HG03460 (cell line): Measurements from ENCODE around the gene GRK4.
A peak's percentile ranks its signal among the peaks of the same experiment; 100 is the strongest.
"Not testable (repeated sequence)": the region's sequence is repeated elsewhere in the genome, so short reads cannot be mapped to it uniquely, and the experiment has no call there.

Experiments used
- ATAC-seq: cut with Tn5 transposase; IDR thresholded peaks from one replicate; pipeline ENCODE4 v1.9.1; 2021; ENCODE audit not compliant: unreplicated experiment

The GRK4 gene

DNA sequence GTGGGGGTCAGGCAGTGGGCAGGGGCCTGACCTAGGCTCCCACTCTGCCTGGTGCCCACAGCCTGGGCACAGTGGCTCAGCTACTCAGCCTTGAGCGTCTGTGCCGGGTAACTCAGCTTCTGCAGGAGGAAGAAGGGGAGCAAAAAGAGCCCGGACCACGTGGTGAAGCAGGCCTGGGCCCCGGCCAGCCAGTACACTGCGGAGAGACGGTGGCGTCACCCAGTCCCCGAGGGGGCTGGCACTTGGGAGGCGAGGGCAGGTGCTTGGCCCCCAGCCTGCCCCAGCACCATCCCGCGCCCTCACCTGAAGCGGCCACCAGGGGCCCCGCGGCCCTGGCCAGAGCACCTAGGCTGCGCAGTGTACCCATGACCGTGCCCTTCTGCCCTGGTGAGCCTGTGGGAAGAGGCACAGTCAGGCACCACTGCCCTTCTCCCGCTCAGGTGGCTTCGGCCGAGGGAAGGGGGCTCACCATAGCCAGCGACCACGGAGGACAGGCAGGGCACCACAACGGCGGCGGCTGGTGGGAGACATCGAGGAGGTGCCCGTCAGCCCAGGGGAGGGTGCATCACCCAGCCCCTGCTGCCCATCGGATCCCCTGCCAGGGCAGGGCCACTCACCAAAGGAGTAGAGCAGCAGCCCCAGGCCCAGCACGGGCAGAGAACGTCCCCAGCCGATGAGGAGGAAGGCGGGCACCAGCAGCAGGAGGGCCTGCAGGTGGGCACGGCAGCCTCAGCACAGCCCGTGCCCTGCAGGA is 32.4 kb upstream of the GRK4 start:
- no peak for ATAC-seq

DNA sequence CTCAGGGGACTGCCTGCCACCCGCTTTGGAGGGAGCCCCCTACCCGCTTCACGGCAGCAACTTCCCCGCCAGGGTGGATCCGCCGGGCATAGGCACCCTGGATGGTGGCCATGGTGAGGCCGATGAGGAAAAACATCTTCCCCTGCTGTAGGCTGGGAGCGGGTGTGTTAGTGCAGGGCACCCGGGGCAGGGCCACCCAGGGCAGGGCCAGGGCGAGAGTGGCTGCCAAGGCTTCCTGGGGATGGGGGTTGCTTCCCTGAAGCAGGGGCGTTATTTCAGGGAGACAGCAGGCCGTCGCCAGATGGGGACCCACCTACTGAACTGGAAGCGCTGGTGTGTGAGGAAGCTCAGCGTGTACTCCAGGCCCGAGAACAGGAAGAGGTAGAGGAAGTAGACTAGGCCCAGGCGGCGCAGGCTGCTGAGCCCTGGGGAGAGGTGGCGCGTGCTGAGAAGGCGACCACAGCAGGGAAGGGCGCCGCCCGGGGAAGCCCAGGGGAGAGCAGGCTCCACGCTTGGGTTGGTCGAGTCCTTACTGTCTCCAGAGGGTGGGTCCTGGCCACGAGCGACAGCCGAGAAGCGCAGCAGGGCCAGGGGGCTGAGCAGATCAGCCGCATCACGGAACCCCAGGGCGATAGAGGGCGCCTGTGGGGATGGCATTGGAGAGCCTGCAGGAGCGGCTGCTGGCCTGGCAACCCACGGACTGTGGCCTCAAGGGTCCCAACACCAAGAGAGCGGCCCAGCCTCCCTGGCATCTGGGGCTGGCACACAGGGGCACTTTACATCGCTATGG is 31.7 kb upstream of the GRK4 start:
- ATAC-seq = peak; percentile 44

DNA sequence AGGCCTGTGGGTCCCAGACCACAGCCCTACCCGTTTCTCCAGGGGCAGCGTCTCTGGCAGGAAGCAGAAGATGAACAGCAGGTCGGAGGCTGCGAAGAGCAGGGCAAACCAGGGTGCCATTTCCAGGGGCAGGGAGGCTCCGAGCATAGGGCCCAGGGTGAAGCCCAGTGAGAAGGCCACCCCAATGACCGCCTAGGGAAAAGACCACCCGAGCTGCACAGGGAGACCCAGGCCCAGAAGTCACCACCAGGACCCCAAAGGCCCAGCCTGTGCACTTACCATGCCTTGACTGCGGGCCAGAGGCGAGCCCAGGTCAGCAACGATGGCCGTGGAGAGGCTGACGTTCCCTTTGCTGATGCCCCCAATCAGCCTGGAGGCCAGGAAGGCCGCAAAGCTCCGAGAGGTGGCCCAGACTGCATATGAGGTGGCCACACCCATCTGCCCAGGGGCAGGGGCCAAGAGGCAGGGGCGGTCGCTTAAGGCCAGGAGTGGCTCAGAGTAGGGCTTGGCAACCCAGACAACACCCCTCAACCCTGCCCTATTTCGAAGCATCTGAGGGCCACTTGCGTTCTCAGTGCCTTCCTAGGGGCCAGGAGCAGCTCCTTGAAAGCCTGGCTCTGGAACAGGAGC is 30.9 kb upstream of the GRK4 start:
- no peak for ATAC-seq

DNA sequence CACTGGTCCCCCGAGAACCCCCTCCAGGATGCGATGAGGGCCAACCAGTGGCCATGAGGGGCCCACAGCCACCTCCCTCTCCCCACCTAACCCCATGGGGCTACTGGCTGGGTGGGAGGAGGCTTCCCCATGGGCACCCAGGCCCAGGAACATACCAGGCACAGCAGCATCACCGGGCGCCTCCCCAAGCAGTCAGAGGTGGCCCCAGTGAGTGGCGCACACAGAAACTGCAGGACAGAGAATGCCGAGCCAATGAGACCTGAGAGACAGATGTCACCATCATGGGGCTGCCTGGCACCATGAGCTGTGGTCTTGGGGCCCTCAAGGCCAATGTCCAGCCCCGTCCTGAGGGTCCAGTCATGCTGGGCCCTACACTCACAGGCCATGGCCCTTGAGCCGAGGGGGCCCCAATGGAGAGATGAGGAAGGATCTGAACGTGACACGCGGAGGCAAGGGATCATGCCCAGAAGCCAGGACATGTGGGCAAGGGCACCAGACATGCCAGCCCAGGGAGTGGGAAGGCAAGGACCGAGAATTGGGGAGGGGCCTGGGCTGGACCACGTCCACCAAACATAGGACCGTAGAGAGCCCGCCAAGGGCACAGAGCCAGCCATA is 30.3 kb upstream of the GRK4 start:
- no peak for ATAC-seq

DNA sequence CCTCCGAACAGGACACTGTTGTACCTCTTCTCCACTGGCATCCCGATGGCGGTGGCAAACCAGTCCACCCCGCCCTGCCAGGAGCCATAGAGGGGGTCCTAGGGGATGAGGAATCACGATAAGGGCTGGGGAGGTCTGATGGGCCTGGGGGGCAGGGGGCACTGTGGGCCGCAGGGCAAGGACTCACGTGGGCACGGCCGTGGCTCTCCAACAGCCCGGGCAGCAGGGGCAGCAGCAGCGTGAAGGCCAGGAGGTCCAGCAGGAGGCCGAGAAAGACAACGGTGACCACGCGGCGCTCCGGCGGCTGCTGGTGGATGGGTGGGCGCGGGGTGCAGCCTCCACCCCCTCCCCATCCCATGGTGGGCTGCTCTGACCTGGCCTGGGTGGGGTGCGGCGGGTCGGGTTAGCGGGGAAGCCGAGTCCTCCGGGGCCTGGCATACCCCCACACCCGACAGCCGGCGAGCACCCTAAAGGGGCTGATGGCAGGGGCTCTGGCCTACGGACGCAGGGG is 29.8 kb upstream of the GRK4 start:
- no peak for ATAC-seq

DNA sequence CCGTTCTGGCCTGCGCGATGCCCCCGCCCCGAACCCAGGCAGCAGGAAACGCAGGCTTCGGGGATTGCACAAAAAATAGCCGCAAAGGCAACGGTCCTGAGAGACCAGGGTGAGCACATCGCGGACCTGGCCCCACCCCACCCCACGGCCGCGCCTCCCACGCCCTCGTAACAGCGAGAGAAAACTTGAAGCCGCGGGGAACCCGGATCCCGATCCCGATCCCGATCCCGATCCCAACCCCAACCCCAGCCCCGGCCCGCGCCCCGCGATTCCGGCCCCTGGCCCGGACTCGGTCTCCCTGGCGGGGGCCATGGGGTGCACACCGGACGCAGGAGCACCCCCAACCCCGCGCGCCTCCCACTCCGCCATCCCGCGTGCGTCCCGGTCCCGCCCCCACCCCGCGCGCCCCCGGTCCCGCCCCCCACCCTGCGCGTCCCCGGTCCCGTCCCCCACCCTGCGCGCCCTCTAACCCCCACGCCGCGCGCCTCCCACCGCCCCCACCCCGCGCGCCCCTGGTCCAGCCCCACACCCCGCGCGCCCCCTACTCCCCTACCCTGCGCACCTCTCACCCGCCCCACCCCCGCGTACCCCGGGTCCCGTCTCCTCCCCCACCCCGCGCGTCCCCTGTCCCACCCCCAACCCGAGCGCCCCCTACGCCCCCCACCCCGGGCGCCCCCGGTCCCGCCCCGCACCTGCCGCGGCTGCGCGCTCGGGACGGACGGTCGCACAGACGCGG is 29.1 kb upstream of the GRK4 start:
- ATAC-seq = no peak

DNA sequence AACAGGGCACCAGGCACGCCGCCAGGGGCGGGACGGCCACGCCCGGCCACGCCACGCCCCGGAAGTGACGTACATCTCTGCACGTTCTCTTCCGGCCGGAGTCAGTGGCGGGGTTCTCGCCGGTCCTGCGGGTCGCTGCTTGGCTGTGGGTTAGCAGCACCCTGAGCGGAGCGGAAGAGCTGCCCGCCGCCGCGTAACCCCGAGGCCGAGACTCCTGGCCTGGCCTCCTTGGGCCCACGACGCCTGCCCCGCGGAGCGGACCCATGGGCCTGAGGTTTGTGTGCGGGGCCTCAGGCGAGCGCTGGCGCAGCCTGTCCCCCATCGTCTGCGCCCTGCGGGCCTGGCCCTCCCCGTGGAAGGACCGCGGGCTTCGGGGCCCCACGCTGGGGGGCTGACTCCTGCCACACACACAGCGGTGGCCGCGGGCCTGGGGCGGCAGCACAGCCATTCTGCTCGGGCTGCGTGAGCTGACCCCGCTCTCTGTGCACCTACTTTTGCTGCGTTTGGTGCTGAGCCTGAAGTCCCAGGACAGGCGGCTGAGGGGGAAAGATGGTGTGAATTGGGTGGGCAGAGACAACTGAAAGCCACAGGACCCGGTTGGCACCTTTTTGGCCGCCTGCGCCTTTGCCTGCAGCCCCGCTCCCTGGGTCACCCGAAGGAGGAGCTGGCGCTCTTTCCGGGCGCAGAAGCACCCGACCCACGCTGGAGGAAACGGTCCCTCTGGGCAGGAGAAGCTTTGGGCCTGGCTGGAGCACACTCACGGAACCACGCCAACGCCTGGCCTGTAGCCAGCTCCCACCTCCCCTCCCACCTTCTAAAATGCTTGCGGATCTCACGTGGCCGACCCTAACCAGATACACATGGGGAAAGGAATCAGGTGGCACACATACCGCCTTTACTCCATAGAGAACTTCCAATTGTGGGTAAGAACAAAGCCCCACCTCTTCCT is 28.3 kb upstream of the GRK4 start:
- peak; percentile 44 for ATAC-seq

DNA sequence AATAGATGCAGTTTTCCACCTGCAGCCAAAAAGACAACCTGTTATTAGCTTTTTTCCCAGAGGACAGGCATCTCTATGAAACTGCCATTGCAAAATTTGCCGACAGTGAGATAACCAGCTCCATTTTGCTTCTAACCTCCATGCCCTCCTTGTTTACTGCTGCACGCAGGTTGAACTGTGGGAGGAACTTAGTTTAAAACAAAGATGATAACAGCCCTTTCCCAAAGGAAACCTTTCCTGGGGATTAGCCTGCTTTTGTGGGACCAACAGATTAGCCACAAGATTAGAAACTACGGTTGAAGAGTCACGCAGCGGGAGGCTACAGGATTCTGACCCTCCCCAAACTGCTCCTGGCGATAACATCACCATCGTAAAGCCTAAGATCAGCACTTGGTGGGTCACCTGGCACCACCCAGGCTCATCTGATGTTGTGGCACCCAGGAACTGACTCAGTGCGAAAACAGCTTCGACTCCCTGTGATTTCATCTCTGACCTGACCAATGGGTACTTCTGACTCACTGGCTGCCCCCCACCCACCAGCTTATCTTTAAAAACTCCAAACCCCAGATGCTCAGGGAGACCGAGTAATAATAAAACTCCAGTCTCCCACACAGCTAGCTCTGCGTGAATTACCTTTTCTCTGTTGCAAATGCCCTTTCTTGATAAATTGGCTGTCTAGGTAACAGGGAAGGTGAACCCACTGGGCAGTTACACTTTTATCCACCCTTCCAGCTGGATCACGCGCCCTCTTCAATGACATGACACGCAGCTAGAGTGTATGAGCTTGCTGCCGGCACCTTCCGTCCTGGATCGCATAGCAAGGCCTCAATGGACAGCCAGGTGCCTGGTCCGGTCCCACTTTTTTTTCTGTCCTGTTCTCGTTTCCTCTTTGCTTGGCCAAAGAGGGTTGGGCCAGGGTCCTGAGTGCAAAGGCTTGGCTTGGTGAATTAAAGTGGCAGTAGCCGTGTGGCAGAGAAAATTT is 27.3 kb upstream of the GRK4 start:
- no peak for ATAC-seq

DNA sequence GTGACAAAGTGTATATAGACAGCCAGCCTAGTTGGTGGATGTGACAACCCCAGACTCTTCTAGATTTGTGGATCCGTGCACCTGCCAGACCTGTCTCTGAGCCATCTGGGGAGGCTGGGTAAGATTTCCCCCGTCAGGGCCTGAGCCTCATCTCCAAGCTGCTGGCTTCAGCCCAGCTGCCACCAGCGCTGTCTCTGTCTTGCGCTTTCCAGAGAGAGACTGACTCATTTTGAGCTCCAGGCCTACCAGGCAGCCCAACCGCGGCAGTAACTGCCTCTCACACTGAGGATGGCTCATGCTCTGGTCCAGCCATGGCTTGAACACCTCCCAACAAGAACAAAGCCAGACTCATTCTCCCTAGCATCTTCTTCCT is 26.6 kb upstream of the GRK4 start:
- ATAC-seq = no peak

DNA sequence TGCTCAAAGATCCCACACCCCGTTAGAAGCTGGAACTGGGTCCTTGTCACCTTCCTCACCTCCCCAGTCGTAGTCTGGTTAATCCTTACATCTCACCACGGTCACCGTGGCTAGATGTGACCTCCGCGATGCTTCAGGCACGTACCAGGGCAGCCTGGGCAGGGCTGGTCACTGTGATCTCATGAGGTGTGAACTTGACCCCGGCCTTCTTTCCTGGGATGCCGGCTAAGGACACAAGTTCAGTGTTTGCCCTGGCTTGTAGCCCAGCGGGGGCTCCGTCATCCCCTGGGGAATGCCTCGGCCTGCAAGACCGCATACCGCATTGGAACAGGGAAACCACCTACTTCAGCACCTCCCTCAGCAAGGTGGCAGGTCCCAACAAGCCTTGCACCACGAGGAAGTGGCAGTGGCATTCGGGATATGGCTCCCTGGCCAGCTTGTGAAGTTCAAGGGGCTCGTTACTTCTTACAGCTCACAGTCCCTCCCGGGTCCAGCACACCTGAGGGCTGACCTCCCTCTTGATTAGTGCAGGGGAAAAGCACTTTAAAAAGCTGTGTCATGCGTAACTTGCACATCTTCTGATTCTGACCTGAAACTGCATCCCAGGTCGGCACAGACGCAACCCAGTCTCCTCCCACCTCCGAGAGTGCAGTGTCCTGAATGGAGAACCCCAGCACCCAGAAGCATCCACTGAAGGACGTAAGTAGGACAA is 26.1 kb upstream of the GRK4 start:
- no peak for ATAC-seq

DNA sequence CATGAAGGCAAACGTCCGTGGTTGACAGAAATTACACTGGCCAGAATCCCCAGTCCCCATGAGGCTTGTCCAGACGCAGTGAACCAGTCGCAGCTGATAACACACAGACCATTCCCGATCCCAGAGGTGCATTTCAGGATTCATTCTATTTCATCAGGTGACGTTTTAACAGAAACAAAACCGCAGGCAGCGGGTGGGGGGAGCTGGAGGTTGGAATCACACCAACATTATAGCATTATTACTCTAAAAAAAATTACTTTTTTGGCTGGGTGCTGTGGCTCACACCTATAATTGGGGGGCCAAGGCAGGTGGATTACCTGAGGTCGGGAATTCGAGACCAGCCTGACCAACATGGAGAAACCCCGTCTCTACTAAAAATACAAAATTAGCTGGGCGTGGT is 25.4 kb upstream of the GRK4 start:
- ATAC-seq = no peak

DNA sequence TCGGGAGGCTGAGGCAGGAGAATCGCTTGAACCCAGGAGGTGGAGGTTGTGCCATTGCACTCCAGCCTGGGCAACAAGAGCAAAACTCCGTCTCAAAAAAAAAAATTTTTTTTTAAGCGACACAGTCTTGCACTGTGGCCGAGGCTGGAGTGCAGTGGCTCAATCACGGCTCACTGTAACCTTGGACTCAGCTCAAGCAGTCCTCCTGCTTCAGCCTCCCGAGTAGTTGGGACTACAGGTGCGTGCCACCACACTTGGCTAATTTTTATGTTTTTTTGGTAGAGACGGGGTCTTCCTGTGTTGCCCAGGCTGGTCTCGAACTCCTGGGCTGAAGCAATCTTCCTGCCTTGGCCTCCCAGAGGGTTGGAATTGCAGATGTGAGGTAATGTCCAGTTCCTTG is 25.0 kb upstream of the GRK4 start:
- ATAC-seq = not testable (repeated sequence)

DNA sequence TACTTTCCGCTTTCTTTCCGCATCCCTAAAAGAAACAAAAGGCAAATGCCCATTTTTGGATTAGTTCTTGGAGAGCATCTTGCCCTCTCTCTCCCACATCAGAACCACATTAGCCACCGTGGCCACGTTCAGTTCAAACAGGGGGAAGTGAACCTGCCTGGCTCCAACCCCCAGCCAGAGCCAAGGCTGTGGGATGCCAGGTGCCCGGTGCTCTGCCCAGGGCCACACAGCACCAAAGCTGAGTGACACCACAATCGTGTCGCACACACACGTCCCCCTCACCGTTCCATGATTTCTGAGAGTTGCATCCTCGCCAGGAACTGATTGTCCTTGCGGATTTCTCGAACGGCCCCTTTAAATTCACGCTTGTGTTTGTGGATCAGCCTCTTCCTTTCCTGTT is 24.5 kb upstream of the GRK4 start:
- ATAC-seq = no peak

DNA sequence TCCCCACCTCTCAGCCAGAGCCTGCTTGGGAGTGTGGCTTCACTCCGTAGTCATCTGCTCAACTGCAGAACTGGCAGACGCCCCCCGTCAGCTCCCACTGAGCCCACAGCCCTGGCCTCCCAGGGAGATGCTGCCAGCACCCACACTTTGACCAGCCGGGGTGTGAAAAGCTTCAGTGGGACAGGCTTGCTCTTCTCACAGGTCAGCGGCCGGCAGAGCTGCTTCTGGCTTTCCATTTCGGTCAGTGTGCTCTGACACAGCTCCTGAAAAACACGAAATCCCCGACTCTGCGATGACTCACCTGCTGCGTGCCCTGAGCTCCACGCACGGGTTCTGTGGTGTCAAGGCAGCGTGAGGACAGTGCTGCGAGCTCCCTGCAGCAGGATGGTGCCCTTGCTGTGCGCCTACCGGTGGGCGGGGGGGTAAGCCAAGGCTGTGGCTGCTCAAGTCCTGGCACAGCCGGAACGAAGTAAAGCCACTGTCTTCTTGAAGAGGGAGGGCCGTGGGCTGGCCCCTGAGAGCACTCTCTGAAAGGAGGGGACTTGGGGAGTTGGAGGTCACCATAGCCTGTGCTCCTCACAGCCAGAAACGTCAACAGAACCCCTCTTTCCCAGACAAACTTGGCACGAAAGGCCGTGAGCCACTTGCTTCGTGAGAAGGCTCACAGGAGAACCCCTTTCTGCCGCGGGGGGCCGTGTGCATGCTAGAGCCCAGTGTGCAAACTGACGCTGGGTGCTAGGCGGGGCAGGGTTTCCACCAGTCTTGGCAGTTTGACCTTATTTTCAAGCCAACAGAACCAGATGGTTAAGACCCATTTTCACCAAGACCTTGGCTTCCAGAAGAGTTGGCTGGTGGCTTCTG is 23.8 kb upstream of the GRK4 start:
- ATAC-seq = no peak

DNA sequence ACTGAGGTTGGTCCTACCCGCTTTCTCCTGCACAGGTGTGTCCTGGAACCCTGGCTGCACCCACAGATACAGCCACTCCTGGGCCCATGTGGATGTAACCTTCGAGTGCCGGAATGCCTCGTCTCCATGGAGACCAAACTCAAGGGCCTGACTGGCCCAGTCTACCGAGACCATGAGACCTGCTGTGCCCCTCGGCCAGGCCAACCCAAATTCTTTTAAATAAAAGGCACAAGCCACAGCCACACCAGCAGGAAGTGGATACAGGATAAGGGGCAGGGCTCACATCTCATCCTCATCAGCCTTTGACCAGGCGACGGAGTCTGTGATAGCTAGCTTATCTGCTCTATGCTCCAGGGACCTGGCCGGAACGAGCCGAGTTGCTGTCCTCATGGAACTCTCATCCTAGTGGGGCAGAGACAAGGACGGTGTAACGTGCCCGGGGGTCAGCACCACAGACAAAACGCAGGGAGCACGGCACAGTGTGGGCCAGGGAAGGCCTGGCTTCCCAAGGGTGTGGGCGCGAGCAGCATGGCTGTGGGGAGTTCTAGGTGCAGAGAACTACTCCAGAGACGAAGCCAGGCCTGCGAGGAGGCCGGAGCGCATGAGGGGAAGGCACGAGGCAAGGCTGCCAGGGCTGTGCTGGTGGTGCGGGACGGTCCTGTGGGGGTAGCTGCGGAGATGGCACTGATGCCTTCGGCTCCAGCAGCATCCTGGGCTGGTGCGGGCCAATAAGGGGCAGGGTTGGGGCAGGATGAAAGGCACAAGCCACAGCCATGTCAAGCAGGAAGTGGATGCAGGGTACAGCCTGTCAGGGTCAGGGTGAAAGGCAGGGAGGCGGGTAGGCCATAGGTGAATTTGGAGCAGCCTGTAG is 22.9 kb upstream of the GRK4 start:
- no peak for ATAC-seq
